Measurements from ENCODE around the gene DGLUCY.
"Not testable (repeated sequence)": the region's sequence is repeated elsewhere in the genome, so short reads cannot be mapped to it uniquely, and the experiment has no call there.

Gene DGLUCY

DNA sequence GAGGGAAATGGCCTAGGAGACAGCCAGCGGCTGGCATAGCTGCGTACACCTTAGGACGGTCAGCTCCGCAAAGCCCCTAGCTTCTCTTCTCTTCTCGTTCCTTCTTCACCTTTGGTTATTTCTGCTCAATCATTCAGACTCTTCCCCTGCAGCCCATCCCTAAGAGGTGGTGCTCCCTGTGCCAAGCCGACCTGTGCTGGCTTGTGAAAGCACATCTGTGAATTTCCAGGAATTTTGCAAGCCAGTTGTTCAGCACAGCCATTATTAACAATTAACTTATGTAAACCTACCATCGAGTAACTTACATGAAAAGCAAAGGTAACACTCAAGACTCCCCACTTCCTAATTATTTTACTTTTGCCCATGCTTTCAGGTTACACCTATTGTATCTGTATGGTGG, 151.5 kb downstream of the DGLUCY start:
- Mint-ChIP-seq H3K27me3 (peaks cover 23% of the 10 kb centered on the region), H3K36me3 (peaks cover 27% of the 10 kb centered on the region), H3K9me3 (no peaks in the 10 kb centered on the region), H3K4me1 (peaks cover 62% of the 10 kb centered on the region), H3K4me3 (peak overlapping the region; percentile 40), H3K27ac (no peak overlapping the region)
- no peak for DNase-seq
- CTCF ChIA-PET: interaction anchor here (1.3 kb wide), 1 partner anchor 10 kb away, joined by 4 read pairs; no protein-coding TSS in a partner anchor

DNA sequence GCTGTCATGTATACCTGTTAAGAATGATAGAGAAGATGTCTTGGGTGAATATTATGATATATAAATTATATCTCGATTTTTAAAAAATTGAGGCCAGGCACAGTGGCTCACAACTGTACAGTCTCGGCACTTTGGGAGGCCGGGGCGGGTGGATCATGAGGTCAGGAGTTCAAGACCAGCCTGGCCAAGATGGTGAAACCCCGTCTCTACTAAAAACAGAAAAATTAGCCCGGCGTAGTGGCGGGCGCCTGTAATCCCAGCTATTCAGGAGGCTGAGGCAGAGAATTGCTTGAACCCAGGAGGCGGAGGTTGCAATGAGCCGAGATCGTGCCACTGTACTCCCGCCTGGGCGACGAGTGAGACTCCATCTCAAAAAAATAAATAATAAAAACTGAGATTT, 152.4 kb downstream of the DGLUCY start:
- DNase-seq, H3K27ac Mint-ChIP-seq, H3K9me3 Mint-ChIP-seq, H3K4me3 Mint-ChIP-seq: not testable (repeated sequence)
- CTCF ChIA-PET: interaction anchor here (1.8 kb wide), 1 partner anchor 19 kb away, joined by 4 read pairs; no protein-coding TSS in a partner anchor
- H3K36me3 Mint-ChIP-seq: peaks cover 30% of the 10 kb centered on the region
- H3K27me3 Mint-ChIP-seq: peaks cover 23% of the 10 kb centered on the region
- H3K4me1 Mint-ChIP-seq: peaks cover 57% of the 10 kb centered on the region

DNA sequence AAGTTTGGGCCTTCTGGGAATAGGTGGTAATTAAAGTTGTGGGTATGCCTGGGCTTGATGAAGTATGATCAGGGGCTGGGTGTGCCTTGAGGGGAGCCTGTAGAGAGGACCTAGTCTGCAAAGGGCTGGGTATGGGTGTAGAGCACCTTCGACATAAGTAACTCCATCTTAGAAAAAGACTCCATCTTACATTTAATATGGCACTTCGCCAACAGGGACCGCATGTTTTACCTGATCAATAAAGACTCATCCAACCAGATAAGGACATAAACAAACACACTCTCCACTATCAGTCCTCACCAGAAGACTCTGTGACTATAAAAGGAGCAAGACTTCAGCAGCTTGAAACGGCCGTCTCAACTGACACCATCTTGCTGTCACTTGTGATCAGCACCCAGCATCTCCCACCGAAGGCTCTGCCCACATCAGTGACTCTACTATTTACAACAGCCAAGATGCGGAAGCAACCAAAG, 154.1 kb downstream of the DGLUCY start:
- peak overlapping the region; percentile 58 for H3K27ac Mint-ChIP-seq
- peaks cover 21% of the 10 kb centered on the region for H3K27me3 Mint-ChIP-seq
- DNase-seq: no peak
- H3K9me3 Mint-ChIP-seq: no peaks in the 10 kb centered on the region
- peaks cover 35% of the 10 kb centered on the region for H3K36me3 Mint-ChIP-seq
- peaks cover 40% of the 10 kb centered on the region for H3K4me1 Mint-ChIP-seq
- no peak overlapping the region for H3K4me3 Mint-ChIP-seq
- CTCF ChIA-PET: interaction anchor here (1.5 to 1.8 kb wide), 2 partner anchors 17 to 91 kb away, joined by 4 to 5 read pairs; no protein-coding TSS in a partner anchor

DNA sequence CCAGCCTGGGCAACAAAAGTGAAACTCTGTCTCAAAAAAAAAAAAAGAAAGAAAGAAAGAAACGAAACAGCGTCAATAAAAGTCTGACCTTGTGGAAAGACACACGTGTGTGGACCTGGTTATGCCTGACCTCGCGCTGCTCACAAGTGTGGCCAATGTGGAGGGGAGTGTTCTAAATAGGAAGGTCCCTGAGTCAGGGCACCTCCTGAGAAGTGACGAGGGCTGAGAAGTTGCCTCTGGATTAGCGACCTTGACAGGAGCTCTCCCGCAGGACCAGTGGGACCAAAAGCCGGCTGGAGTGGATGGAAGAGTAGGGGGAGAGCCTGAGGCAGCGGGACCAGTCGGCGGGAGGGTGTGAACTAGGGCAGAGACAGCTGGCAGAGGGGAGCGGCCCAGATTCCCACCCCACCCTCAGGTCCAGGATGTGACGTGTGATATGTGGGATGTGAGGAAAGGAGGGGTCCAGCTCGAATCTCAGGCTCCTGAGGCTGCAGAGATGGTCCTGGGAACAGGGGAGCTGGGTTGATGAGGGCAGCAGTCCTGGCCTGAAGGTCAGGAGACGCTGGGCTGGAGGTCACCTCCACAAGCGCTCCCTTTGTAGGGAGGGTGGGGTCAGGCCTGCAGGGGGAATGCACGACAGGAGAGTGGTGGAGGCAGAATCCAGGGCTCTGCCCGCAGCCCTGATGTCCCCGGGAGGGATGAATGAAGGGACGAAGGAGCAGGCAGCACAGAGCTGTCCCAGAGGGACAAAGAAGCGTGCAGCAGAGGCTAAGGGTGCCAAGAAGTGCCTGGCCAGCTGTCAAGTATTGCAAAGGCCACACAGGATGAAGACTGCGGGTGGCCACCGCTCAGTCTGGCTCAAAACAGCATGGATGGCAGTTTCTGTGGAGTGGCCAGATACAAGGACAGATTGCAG, 155.5 kb downstream of the DGLUCY start:
- CTCF ChIA-PET: no interaction called here
- no peaks in the 10 kb centered on the region for H3K9me3 Mint-ChIP-seq
- H3K4me3 Mint-ChIP-seq: no peak overlapping the region
- H3K27me3 Mint-ChIP-seq: peaks cover 10% of the 10 kb centered on the region
- H3K36me3 Mint-ChIP-seq: peaks cover 34% of the 10 kb centered on the region
- peaks cover 27% of the 10 kb centered on the region for H3K4me1 Mint-ChIP-seq
- no peak for DNase-seq
- peak overlapping the region; percentile 60 for H3K27ac Mint-ChIP-seq

DNA sequence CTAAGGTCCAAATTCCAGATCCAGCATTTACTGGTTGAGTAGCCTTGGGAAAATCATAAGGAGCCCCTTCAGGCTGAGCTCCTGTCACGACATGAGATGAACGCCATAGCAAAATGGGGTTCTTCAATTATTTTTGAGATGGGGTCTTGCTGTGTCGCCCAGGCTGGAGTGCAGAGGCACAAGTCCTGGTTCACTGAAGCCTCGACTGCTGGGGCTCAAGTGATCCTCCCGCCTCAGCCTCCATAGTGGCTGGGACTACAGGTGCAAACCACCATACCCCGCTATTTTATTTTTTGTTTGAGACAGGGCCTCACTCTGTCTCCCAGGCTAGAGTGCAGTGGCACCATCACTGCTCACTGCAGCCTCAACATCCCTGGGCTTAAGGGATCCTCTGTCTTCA, 156.3 kb downstream of the DGLUCY start:
- CTCF ChIA-PET: no interaction called here
- Mint-ChIP-seq H3K36me3 (peaks cover 41% of the 10 kb centered on the region), H3K4me1 (peaks cover 23% of the 10 kb centered on the region), H3K27me3 (peaks cover 3% of the 10 kb centered on the region), H3K27ac (peak overlapping the region; percentile 19), H3K4me3 (no peak overlapping the region), H3K9me3 (no peaks in the 10 kb centered on the region)
- no peak for DNase-seq

DNA sequence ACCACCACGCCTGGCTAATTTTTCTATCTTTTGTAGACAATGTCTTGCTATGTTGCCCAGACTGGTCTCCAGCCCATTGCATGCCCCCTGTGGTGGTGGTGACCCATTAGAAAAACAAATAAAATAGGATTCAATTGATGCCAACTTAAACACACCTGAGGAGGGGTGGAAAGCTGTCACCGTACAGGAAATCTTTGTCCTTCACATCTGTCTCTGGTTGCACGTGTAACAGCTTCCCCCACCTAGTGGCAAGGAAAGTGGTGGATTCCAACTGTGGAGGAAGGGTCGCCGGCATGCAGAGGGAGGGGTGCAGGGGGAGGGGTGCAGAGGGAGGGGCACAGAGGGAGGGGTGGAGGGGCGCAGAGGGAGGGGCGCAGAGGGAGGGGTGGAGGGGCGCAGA, 156.7 kb downstream of the DGLUCY start:
- DNase-seq: no peak
- no peaks in the 10 kb centered on the region for H3K27me3 Mint-ChIP-seq
- H3K4me1 Mint-ChIP-seq: peaks cover 19% of the 10 kb centered on the region
- CTCF ChIA-PET: no interaction called here
- peaks cover 39% of the 10 kb centered on the region for H3K36me3 Mint-ChIP-seq
- H3K9me3 Mint-ChIP-seq: no peaks in the 10 kb centered on the region
- no peak overlapping the region for H3K4me3 Mint-ChIP-seq
- H3K27ac Mint-ChIP-seq: peak overlapping the region; percentile 19

DNA sequence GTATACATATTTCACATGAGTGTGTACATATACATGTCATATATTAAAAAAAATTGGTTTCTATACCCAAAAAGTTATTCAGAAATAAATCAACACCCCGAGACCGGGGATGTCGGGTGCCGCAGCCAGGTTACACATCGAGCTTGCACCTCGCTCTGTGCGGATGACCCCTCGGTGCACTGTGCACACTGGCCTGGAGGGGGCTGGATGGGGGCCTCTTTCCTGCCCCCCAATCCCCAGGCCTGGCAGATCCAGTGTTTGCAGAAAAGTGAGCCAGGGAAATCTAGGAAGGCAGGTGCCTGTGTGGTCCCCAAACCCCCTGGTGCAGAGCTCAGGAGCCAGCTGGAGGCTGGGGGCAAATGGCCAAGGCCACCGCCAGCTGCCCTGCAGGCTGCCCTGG, 157.8 kb downstream of the DGLUCY start:
- Mint-ChIP-seq H3K9me3 (no peaks in the 10 kb centered on the region), H3K4me3 (no peak overlapping the region), H3K4me1 (peaks cover 15% of the 10 kb centered on the region), H3K27ac (no peak overlapping the region), H3K27me3 (no peaks in the 10 kb centered on the region), H3K36me3 (peaks cover 45% of the 10 kb centered on the region)
- DNase-seq: no peak
- CTCF ChIA-PET: interaction anchor here (0.7 to 1.6 kb wide), 2 partner anchors 15 to 94 kb away, joined by 3 to 6 read pairs; no protein-coding TSS in a partner anchor

DNA sequence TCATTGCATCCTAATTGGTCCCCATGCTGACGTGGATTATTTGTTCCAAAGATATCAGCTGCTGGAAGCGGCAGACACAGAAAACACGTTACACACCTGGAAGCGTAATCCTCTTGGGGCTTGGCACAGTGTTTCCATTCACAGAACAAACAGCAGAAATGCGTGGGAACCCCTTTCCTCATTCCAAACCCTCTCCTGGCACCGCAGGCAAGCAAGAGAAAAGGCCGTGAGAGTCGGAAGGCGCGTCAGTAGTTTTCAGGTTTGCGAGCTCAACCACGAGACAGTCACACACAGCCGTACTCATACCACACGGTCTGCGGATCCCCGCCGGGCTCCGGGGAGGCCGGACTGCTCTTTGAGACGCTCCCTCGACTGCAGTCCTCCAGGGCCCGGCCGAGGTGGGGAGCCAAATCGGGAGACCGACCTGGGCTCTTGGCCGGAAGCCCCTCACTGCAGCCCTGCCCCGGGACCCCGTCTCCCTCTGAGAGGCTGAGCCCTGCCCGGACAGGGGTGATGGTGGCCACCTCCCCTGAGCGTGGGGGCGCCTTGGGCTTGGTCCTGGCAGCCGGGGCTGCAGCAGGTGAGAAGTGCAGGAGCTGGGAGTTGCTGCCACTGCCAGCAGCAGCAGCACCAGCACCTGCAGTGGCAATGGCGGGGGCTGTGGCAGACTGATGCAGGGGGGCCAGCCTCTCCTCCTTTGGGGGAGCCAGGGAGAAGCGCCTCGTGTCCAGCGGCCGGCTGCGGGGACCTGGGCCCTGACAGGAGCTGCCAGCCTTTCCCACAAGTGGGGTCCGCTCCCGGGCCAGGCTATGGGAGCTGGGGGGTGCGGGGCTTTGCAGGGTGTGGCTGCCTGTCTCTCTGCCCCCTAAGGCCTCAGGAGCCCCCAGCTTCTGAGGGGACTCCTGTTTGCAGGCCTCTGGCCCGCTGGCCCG, 158.7 kb downstream of the DGLUCY start:
- H3K9me3 Mint-ChIP-seq: no peaks in the 10 kb centered on the region
- H3K4me1 Mint-ChIP-seq: peaks cover 12% of the 10 kb centered on the region
- DNase-seq: no peak
- H3K36me3 Mint-ChIP-seq: peaks cover 50% of the 10 kb centered on the region
- no peaks in the 10 kb centered on the region for H3K27me3 Mint-ChIP-seq
- CTCF ChIA-PET: interaction anchor here (0.7 to 1.6 kb wide), 2 partner anchors 14 to 95 kb away, joined by 3 to 6 read pairs; no protein-coding TSS in a partner anchor
- H3K4me3 Mint-ChIP-seq: no peak overlapping the region
- H3K27ac Mint-ChIP-seq: no peak overlapping the region

DNA sequence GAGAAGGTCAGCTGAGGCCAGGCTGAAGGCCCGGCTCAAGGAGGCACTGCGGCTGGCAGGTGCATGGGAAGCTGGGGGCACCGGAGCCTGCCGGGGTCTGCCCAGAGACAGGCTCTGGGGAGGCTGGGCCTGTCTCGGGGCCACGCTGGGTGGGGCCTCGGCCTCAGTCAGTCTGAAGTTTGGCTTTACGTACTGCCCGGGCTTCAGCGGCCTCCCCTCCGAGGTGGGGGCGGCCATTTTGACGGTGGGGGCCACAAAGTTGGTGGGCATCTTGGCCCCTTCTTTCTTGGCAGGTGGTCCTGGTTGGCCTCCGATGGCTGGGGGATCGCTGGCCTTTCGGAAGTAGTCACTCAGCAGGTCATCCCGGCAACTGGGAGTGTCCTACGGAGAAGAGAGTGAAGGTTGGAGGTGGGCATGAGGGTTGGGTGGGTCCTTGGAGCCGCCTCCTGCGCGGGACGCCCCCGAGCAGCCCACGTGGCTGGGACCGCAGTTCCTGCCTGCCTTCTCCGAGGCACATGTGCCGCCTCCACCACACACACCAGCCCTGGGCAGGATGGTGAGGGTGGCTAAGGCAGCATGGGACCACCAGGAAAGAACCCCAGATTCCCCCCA, 159.5 kb downstream of the DGLUCY start:
- DNase-seq: no peak
- no peaks in the 10 kb centered on the region for H3K27me3 Mint-ChIP-seq
- H3K4me3 Mint-ChIP-seq: no peak overlapping the region
- peaks cover 48% of the 10 kb centered on the region for H3K36me3 Mint-ChIP-seq
- H3K4me1 Mint-ChIP-seq: peaks cover 9% of the 10 kb centered on the region
- H3K27ac Mint-ChIP-seq: no peak overlapping the region
- no peaks in the 10 kb centered on the region for H3K9me3 Mint-ChIP-seq
- CTCF ChIA-PET: no interaction called here

DNA sequence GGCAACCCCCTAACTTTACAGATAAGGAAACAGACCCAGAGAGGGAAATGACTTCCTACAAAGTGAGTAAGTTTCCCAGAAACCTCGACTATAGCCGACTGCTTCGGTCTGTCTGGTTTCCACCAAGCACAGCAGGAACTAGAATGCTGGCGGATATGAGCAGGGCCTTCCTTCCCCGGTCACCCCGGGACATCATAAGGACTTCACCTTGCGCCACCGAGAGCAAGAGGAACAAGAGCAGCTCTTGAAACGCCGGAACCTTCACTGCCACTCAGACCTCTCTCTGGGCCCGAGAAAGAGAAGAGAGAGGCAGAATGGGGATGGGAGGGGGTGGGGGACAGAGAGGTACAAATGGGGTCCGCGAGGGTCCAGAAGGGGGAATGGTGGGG, 160.0 kb downstream of the DGLUCY start:
- H3K9me3 Mint-ChIP-seq: no peaks in the 10 kb centered on the region
- H3K27me3 Mint-ChIP-seq: no peaks in the 10 kb centered on the region
- peaks cover 50% of the 10 kb centered on the region for H3K36me3 Mint-ChIP-seq
- no peak overlapping the region for H3K4me3 Mint-ChIP-seq
- CTCF ChIA-PET: interaction anchor here (1.7 kb wide), 1 partner anchor 12 kb away, joined by 7 read pairs; no protein-coding TSS in a partner anchor
- H3K4me1 Mint-ChIP-seq: peaks cover 8% of the 10 kb centered on the region
- H3K27ac Mint-ChIP-seq: no peak overlapping the region
- DNase-seq: no peak

DNA sequence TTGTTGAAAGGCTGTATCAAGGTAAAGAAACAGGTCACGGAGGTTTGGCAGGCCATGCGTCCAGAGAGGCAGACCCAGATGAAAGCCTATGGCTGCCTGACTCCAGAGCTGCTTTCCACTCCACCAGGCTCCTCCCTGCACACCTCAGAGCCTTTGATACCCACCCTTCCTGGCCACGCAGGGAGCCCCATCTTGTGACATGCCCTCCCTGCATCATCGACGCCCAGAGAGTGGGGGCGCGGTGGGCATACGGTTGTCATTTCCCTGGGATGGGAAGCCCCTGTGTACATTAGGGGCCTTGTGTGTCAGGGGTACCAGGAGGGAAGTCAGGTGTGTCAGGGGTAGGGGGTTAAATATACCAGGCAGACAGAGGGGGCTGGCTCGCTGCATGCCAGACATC, 160.9 kb downstream of the DGLUCY start:
- Mint-ChIP-seq H3K27ac (no peak overlapping the region), H3K4me3 (no peak overlapping the region), H3K4me1 (peaks cover 2% of the 10 kb centered on the region), H3K9me3 (no peaks in the 10 kb centered on the region), H3K27me3 (no peaks in the 10 kb centered on the region), H3K36me3 (peaks cover 48% of the 10 kb centered on the region)
- CTCF ChIA-PET: interaction anchor here (1.7 kb wide), 1 partner anchor 11 kb away, joined by 7 read pairs; no protein-coding TSS in a partner anchor
- DNase-seq: no peak
